ENCODE results near the gene PDLIM1.
"Not testable (repeated sequence)": the region's sequence is repeated elsewhere in the genome, so short reads cannot be mapped to it uniquely, and the experiment has no call there.

The PDLIM1 gene

DNA sequence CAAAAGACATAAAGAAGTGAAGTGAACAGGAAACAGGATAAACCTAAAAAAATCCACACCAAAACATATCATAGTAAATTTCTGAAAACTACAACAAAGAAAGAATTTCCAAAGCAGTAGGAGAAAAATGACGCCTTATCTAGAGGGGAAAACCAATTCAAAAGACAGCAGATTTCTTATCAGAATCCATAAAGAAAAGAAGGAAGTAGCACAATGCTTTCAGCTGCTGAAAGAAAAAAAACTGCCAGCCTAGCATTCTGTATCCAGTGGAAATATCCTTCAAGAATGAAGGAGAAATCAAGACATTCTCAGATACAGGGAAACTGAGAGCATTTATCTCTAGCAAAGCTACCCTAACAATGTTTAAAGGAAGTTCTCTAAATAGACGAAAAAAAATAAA is 37.8 kb downstream of the PDLIM1 start:
- no peak for DNase-seq
- intact Hi-C loops (cut with DNase I) = no loop called here

DNA sequence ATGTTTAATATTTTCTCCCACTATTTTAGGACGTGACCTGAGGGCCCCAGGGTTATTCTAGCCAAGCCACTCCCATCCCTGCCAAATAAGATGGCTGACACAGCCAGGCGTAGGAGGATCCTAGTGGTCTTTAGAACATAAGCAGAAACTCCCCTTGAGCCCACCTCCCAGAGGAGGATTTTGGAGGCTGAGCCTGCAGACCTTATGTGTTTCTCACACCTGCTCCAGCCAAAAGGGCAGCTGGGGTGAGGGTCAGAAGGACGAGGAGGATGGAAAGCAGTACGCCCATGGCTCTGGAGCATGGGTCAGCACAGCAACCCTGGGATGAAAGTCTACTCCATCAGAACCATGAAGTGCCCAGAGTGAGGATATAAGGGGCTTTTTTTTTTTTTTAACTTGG is 39.9 kb downstream of the PDLIM1 start:
- intact Hi-C loops (cut with DNase I) = no loop called here
- DNase-seq = no peak

- DNase-seq = peak in 1 of 42 donors; percentile 9
- intact Hi-C loops (cut with DNase I) = no loop called here
Observed at GRCh38 chr10:95249467-95249866, 41.3 kb downstream of the PDLIM1 start.

- intact Hi-C loops (cut with DNase I) = no loop called here
- DNase-seq = peak in 2 of 42 donors; percentile 22 to 25
Observed at GRCh38 chr10:95248989-95249388, 41.8 kb downstream of the PDLIM1 start.

GRCh38 chr10:95247881-95248583 is 42.8 kb downstream of the PDLIM1 start:
- peak in 2 of 42 donors; percentile 24 to 27 for DNase-seq
- intact Hi-C loops (cut with DNase I) = no loop called here

GRCh38 chr10:95247200-95247880 is 43.5 kb downstream of the PDLIM1 start:
- peak in 2 of 42 donors; percentile 34 for DNase-seq
- intact Hi-C loops (cut with DNase I) = no loop called here

DNA sequence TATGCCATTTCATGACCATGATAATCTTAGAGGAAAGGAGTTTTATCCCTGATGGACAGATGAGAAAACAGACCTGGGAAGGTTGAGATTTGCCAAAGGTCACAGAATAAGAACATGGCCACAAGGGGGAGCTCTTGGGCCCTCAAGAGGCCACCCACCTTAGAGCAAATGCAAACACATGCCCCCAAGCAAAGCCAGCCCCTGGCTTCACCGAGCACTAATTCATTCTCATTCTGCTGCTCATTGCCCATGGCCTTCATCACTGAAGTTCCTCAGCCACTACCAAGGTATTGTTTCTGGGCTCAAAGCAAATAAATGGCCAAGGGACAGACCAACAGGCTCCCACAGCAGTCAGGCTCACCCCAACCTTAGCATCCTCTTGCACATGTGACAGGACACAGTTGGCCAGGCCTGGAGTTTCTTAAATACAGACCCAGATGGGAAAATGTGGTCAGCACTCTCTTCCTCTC is 44.2 kb downstream of the PDLIM1 start:
- intact Hi-C loops (cut with DNase I) = no loop called here
- DNase-seq = peak; percentile 27 to 84 (median 62)

DNA sequence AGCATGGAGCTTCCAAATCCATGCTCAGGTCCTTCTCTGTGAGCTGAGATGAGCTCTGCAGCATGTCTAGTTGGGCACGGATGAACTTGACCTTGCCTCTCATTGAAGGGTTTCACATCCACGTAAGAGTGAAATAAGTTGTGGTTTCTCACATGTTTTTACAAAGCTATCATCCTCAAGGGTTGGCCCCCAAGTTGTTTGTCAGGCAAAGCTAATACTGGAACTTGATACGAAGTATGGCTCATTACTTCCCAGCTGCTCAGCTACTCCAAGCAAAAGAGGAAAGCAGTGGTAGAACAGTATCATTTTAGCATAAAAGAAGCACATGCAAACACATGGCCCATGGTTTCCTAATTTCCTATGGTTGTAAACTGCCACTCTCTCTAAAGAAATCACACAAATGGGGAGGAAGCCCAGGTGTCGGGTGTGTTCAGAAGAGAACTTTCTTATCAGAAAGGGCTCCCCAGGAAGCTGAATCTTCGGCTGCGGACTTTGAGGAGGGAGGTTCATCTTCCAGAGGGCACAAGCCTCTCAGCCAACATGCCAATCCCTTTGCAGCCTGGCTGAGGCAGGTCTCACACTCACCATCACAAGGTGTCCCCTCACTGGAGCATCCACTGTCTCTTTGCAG is 45.3 kb downstream of the PDLIM1 start:
- DNase-seq = peak in 2 of 42 donors; percentile 28 to 34
- intact Hi-C loops (cut with DNase I) = loop anchor here (2.0 kb wide), 1 partner anchor 115 kb away; no protein-coding TSS in a partner anchor

GRCh38 chr10:95244152-95244551 is 46.7 kb downstream of the PDLIM1 start:
- no peak for DNase-seq
- intact Hi-C loops (cut with DNase I) = loop anchor here (2.0 kb wide), 1 partner anchor 117 kb away; no protein-coding TSS in a partner anchor

DNA sequence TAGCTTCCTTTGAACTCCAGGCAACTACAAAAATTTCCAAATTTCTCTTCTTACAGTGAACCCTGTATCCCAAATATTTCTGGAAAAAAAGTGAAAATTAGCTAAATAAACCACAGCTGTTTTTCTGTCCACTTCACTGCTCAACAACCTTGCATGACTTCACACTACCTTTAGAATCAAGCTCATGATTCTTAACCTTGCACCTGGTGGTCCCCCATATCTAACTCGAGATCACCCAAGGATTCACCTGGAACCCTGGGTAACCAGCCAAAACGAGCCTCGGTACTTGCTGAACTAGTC is 47.5 kb downstream of the PDLIM1 start:
- intact Hi-C loops (cut with DNase I) = no loop called here
- DNase-seq = peak in 1 of 42 donors; percentile 31

DNA sequence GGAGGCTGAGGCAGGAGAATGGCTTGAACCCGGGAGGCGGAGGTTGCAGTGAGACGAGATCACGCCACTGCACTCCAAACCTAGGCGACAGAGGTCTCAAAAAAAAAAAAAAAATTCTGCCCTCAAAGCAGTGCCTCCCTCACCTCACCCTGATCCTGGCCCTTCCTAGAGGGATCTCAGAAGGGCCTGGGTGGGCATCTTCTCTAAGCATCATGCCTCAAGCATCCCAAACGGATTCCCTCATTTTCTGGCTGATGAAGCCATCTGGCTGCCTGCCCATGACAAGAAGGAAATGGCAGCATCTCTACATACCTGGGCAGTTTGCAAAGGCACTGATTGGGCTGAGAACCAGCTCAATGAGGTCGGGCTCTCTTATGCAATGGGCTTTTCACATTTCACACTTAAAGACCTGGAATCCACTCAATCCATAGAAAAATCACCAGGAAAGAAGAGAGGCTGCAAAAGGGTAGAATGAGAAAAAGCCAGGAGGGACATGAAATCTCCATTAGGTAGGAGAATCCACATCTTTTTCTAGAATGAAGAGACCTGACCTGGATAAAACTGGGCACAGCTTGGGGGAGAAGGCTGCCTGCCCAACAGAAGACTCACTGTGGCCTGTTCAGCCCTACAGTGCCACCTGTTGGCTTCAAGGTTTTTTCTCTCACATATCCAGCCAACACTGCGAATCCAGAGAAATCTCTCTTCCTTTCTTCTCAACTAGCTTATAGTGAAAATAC is 48.1 kb downstream of the PDLIM1 start:
- DNase-seq = peak in 37 of 42 donors; percentile 13 to 75 (median 47)
- intact Hi-C loops (cut with DNase I) = no loop called here

DNA sequence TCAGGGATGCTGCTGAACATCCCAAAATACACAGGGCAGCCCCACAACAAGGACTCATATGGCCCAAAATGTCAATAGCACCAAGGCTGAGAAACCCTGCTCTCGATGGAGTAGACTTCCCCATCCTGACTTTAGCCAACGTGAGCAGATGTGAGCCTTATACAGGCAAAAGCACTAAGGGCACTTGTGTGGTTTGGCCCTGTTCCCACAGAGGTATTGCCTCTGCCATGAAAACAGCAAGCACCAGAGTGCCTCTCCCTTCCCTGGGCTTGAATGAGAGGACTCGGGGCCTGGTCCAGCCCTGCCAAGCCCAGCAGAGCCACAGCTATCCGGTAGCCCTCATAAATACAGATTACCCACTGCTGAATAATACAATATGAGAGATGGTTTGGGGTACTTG is 49.3 kb downstream of the PDLIM1 start:
- intact Hi-C loops (cut with DNase I) = no loop called here
- no peak for DNase-seq

- intact Hi-C loops (cut with DNase I) = no loop called here
- no peak for DNase-seq
Observed at GRCh38 chr10:95240811-95241210, 50.0 kb downstream of the PDLIM1 start.

DNA sequence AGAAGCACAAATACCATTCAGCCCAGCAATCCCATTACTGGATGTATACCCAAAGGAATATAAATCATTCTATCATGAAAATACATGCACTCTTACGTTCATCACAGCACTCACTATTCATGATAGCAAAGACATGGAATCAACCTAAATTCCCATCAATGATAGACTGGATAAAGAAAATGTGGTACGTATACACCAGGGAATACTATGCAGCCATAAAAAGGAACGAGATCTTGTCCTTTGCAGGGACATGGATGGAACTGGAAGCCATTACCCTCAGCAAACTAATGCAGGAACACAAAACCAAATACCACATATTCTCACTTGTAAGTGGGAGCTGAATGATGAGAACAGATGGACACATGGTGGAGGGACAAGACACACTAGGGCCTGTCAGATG is 50.7 kb downstream of the PDLIM1 start:
- intact Hi-C loops (cut with DNase I); DNase-seq: not testable (repeated sequence)

GRCh38 chr10:95237376-95238170 is 53.2 kb downstream of the PDLIM1 start:
- intact Hi-C loops (cut with DNase I) = no loop called here
- DNase-seq = no peak

GRCh38 chr10:95236068-95236903 is 54.5 kb downstream of the PDLIM1 start:
- intact Hi-C loops (cut with DNase I) = no loop called here
- DNase-seq = no peak

DNA sequence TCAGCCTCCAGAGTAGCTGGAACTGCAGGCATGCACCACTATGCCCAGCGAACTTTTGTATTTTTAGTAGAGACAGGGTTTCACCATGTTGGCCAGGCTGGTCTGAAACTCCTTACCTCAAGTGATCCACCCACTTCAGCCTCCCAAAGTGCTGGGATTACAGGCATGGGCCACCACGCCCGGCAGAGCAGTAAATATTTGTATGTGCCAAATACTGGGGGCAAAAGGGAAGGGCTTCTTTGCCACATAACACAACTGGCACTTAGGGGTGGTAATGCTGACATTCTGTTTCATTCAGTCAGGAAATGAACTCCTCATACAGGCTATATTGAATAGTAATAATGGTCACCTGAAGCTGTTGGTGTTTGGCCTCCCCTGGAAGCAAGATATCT is 55.1 kb downstream of the PDLIM1 start:
- intact Hi-C loops (cut with DNase I) = no loop called here
- DNase-seq = no peak

DNA sequence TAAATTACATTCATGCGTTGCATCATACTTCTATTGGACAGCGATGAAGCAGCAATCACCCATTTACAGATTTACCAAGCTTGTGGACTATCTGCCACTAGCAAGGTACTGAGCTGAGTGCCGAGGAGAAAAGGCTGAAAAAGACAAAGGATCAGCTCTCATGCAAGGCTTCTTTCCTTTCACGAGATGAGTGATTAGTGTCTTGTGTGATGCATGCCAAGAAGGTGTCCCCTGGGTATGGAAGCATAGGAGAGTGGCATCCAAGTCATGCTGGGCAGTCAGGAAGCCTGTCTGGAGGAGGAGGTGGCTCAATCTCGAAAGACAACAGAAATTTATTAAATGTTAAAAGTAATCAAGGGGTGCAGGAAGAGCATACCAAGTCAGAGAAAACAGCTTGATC is 55.9 kb downstream of the PDLIM1 start:
- DNase-seq = no peak
- intact Hi-C loops (cut with DNase I) = no loop called here

Data from head of caudate nucleus (tissue), 42 donors.